Prostate gland (tissue), 2 donors: Measurements from ENCODE around the gene TMEM143.

ENCODE experiments used
- POLR2AphosphoS5 ChIP-seq: sonication (generic); formaldehyde crosslinking; IDR thresholded peaks from one replicate; pipeline ENCODE4 v1.6.1; 2017; ENCODE audit warnings: antibody characterized with exemption
- TF ChIP-seq, protein P1 (sequence below), 4 experiments: fragments of 200-600 bp in 2 of 4; fragments of 450-650 bp in 2 of 4; sonication (generic) in 2 of 4; IDR thresholded peaks; 1 replicate in 3 of 4; 2 replicates in 1 of 4; pipeline ENCODE4 v1.5.1; 2016 to 2019; ENCODE audit warnings: antibody characterized with exemption in 4 of 4, mild to moderate bottlenecking in 2 of 4, moderate library complexity in 2 of 4

- TF ChIP-seq, protein P1, sequence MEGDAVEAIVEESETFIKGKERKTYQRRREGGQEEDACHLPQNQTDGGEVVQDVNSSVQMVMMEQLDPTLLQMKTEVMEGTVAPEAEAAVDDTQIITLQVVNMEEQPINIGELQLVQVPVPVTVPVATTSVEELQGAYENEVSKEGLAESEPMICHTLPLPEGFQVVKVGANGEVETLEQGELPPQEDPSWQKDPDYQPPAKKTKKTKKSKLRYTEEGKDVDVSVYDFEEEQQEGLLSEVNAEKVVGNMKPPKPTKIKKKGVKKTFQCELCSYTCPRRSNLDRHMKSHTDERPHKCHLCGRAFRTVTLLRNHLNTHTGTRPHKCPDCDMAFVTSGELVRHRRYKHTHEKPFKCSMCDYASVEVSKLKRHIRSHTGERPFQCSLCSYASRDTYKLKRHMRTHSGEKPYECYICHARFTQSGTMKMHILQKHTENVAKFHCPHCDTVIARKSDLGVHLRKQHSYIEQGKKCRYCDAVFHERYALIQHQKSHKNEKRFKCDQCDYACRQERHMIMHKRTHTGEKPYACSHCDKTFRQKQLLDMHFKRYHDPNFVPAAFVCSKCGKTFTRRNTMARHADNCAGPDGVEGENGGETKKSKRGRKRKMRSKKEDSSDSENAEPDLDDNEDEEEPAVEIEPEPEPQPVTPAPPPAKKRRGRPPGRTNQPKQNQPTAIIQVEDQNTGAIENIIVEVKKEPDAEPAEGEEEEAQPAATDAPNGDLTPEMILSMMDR (IDR thresholded peaks at IDR 0.05), result peak; percentile 89 to 97 (median 94)
- TF ChIP-seq POLR2AphosphoS5, result peak; percentile 37
Measured at GRCh38 chr19:48290771-48291488, 72.8 kb downstream of the TMEM143 start.
